ENCODE measurements around the gene NT5C3B. TPM values are rescaled to one million over a fixed set of nuclear protein-coding genes. Genes with fewer than 3 reads are reported as not detected.
"Not testable (repeated sequence)": the region's sequence is repeated elsewhere in the genome, so short reads cannot be mapped to it uniquely, and the experiment has no call there.

Gene NT5C3B
- 10 to 100 TPM in 11 of 12 donors, not detected in 1; 30.4 to 68.2 (median 44.9) TPM for polyA plus RNA-seq (ENCODE audit: insufficient read length in 12 of 12)
- long read RNA-seq, donor 1, transcript NT5C3B-216 (8 exons, 1,534 nt): major isoform, 7 of 32 reads
- long read RNA-seq, donor 1, partial matches to known transcripts: 17 of 32 reads
- long read RNA-seq, donor 1, other reads (novel, unspliced or antisense): 0 of 32 reads
- long read RNA-seq, donor 2, transcript NT5C3B-216 (8 exons, 1,534 nt): major isoform, 13 of 15 reads
- long read RNA-seq, donor 2, partial matches to known transcripts: 0 of 15 reads
- long read RNA-seq, donor 2, other reads (novel, unspliced or antisense): 0 of 15 reads
- long read RNA-seq, donor 3, partial matches to known transcripts: 0 of 7 reads
- long read RNA-seq, donor 3, other reads (novel, unspliced or antisense): 0 of 7 reads
- long read RNA-seq, donor 4, transcript NT5C3B-216 (8 exons, 1,534 nt): major isoform, 5 of 13 reads
- long read RNA-seq, donor 4, partial matches to known transcripts: 6 of 13 reads
- long read RNA-seq, donor 4, other reads (novel, unspliced or antisense): 0 of 13 reads
- long read RNA-seq, donor 5, transcript NT5C3B-216 (8 exons, 1,534 nt): major isoform, 21 of 46 reads
- long read RNA-seq, donor 5, partial matches to known transcripts: 18 of 46 reads
- long read RNA-seq, donor 5, other reads (novel, unspliced or antisense): 0 of 46 reads
- long read RNA-seq, donor 6, transcript NT5C3B-216 (8 exons, 1,534 nt): major isoform, 11 of 24 reads
- long read RNA-seq, donor 6, partial matches to known transcripts: 9 of 24 reads
- long read RNA-seq, donor 6, other reads (novel, unspliced or antisense): 0 of 24 reads
- long read RNA-seq, donor 7, partial matches to known transcripts: 0 of 1 reads
- long read RNA-seq, donor 7, other reads (novel, unspliced or antisense): 0 of 1 reads
- long read RNA-seq, donor 8, transcript NT5C3B-216 (8 exons, 1,534 nt): major isoform, 7 of 18 reads
- long read RNA-seq, donor 8, partial matches to known transcripts: 7 of 18 reads
- long read RNA-seq, donor 8, other reads (novel, unspliced or antisense): 0 of 18 reads
- long read RNA-seq, donor 9, transcript NT5C3B-216 (8 exons, 1,534 nt): major isoform, 8 of 19 reads
- long read RNA-seq, donor 9, partial matches to known transcripts: 8 of 19 reads
- long read RNA-seq, donor 9, other reads (novel, unspliced or antisense): 0 of 19 reads
- long read RNA-seq, donor 10, transcript NT5C3B-216 (8 exons, 1,534 nt): major isoform, 12 of 22 reads
- long read RNA-seq, donor 10, partial matches to known transcripts: 8 of 22 reads
- long read RNA-seq, donor 10, other reads (novel, unspliced or antisense): 0 of 22 reads
- long read RNA-seq, donor 11, transcript NT5C3B-216 (8 exons, 1,534 nt): major isoform, 13 of 43 reads
- long read RNA-seq, donor 11, partial matches to known transcripts: 23 of 43 reads
- long read RNA-seq, donor 11, other reads (novel, unspliced or antisense): 0 of 43 reads

GRCh38 chr17:41835800-41836549 lies at the start of gene NT5C3B:
Gene NT5C3B (minus strand): TSS chr17:41836232. CDS start chr17:41836193, 39 bp downstream.
- DNase-seq: peak; percentile 55

- no peak for DNase-seq
Measured at GRCh38 chr17:41885733-41886132, 49.7 kb upstream of the NT5C3B start.

GRCh38 chr17:41882756-41883155 lies 46.7 kb upstream of the NT5C3B start:
- DNase-seq: no peak

- DNase-seq: no peak
Measured at GRCh38 chr17:41880130-41880529, 44.1 kb upstream of the NT5C3B start.

- DNase-seq: not testable (repeated sequence)
Measured at GRCh38 chr17:41874293-41874670, 38.2 kb upstream of the NT5C3B start.

GRCh38 chr17:41873559-41874292 lies 37.7 kb upstream of the NT5C3B start:
- DNase-seq: no peak

- DNase-seq: no peak
Measured at GRCh38 chr17:41871789-41872188, 35.8 kb upstream of the NT5C3B start.

GRCh38 chr17:41870627-41871026 lies 34.6 kb upstream of the NT5C3B start:
- no peak for DNase-seq

GRCh38 chr17:41870097-41870496 lies 34.1 kb upstream of the NT5C3B start:
- DNase-seq: no peak

- no peak for DNase-seq
Measured at GRCh38 chr17:41869426-41869825, 33.4 kb upstream of the NT5C3B start.

GRCh38 chr17:41868568-41868967 lies 32.5 kb upstream of the NT5C3B start:
- DNase-seq: no peak

GRCh38 chr17:41865596-41865893 lies 29.5 kb upstream of the NT5C3B start:
- no peak for DNase-seq

GRCh38 chr17:41864836-41865595 lies 29.0 kb upstream of the NT5C3B start, which contains the start of gene KLHL11:
Gene KLHL11 (minus strand): TSS chr17:41865423. CDS start chr17:41865370, 53 bp downstream.
- DNase-seq: peak; percentile 88

- DNase-seq: no peak
Measured at GRCh38 chr17:41864498-41864835, 28.4 kb upstream of the NT5C3B start.

GRCh38 chr17:41863074-41863848 lies 27.2 kb upstream of the NT5C3B start:
- no peak for DNase-seq

GRCh38 chr17:41860254-41860931 lies 24.4 kb upstream of the NT5C3B start:
- no peak for DNase-seq

GRCh38 chr17:41851382-41851781 lies 15.3 kb upstream of the NT5C3B start:
- not testable (repeated sequence) for DNase-seq
